SHP77 (cell line): Measurements from ENCODE around the gene PCNA.

Experiments
- DNase-seq, 2 experiments: peaks; one replicate each; lab custom pipeline; 2025; lab: John Stamatoyannopoulos, UW

Gene PCNA

GRCh38 chr20:5065166-5065878 is 54.4 kb downstream of the PCNA start:
- no peak for DNase-seq
